ENCODE results near the gene TAF4B.
A peak's percentile ranks its signal among the peaks of the same experiment; 100 is the strongest.
"Not testable (repeated sequence)": the region's sequence is repeated elsewhere in the genome, so short reads cannot be mapped to it uniquely, and the experiment has no call there.

TAF4B gene, protein sequence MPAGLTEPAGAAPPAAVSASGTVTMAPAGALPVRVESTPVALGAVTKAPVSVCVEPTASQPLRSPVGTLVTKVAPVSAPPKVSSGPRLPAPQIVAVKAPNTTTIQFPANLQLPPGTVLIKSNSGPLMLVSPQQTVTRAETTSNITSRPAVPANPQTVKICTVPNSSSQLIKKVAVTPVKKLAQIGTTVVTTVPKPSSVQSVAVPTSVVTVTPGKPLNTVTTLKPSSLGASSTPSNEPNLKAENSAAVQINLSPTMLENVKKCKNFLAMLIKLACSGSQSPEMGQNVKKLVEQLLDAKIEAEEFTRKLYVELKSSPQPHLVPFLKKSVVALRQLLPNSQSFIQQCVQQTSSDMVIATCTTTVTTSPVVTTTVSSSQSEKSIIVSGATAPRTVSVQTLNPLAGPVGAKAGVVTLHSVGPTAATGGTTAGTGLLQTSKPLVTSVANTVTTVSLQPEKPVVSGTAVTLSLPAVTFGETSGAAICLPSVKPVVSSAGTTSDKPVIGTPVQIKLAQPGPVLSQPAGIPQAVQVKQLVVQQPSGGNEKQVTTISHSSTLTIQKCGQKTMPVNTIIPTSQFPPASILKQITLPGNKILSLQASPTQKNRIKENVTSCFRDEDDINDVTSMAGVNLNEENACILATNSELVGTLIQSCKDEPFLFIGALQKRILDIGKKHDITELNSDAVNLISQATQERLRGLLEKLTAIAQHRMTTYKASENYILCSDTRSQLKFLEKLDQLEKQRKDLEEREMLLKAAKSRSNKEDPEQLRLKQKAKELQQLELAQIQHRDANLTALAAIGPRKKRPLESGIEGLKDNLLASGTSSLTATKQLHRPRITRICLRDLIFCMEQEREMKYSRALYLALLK

DNA sequence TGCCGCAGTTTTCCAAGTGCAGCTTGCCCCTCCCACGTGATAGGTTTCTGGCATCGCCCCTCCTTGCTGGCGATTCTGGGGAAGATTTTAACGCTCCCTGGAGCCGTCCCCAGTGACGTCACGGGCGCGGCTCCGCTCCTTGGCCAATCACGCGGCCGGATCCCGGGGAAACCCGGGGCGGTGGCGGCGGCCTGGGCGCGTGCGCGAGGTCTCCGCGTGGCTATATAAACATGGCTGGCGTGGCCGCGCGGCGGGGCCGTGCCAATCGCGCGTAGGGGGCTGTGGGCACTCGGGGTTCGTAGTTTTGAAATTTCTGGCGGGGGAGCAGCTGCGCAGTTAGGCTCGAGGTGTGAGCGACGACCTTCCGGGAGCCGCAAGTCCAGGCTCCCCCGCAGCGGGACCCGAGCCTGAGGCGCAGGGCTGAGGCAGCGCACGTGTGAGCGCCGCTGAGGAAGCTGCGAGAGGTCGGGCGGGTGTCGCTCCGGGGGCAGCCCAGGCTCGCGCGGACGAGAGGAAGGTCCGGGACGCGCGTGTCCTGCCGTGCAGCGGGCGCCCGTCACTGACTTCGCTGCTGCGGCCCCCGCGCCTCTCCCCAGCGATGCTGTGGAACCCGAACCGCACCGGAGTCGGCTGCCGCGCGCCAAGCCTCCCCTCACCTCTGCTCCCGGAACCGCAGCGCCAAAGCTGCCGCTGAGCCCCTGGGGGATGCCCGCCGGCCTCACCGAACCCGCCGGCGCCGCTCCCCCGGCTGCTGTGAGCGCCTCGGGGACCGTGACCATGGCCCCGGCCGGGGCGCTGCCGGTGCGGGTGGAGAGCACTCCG is at the start of gene TAF4B:
TAF4B (plus strand) TSS at position 217 of the 822 bp plus-strand sequence; CDS start at position 706, 489 bp downstream.
- DNase-seq (ENCODE audit: low spot score) = peak; percentile 88

DNA sequence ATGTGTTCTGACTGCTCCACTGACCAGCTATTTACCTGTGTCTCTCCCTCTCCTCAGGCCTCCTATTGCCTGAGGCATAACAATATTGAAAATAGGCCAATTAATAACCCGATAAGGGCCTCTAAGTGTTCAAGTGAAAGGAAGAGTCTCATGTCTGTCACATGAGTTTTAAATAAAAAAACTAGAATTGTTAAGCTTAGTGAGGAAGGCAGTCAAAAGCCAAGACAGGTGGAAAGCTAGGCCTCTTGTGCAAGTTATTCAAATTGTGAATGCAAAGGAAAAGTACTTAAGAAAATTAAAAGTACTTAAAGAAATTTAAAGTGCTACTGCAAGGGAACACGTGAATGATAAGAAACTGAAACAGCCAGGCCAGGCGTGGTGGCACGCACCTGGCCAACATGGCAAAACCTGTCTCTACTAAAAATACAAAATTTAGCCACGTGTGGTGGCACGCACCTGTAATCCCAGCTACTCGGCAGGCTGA is 44.9 kb upstream of the TAF4B start:
- DNase-seq (ENCODE audit: low spot score) = no peak

DNA sequence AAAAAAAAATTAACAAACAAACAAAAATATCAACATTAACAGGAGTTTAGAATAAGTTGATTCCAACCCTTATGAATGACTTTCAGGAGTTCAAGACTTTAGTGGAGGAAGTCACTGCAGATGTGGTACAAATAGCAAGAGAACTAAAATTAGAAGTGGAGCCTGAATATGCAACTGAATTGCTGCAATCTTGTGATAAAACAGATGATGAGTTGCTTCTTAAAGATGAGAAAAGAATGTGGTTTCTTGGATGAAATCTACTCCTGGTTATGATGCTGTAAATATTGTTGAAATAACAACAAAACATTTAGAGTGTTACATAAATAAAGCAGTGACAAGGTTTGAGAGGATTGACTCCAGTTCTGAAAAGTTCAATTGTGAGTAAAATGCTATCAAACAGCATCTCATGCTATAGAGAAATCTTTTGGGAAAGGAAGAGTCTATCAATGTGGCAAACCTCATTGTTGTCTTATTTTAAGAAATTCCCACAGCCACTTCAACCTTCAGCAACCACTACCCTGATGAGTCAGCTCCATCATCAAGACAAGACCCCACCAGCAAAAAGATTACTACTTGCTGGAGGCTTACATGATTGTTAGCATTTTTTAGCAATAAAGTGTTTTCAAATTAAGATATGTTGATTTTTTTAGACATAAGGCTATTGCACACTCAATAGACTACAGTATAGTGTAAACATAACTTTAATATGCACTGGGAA is 42.7 kb upstream of the TAF4B start:
- DNase-seq (ENCODE audit: low spot score) = no peak

DNA sequence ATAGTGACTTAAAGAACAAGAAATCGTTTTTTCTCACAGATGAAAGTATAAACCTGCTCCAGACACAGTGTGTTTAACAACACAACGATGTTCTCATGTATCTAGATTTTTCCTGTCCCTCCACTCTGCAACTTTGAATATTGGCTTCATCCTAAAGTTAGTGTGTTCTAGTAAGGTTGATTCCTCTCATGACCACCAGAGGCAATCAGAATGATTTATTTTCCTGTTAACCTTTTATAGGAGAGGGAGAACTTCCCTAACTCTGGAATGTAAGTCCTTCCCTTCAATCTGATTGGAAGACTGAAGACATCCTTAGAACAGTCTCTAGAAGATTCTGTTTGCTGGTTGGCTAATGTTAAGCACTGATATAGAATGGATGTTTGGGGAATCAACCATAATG is 41.0 kb upstream of the TAF4B start:
- no peak for DNase-seq (ENCODE audit: low spot score)

DNA sequence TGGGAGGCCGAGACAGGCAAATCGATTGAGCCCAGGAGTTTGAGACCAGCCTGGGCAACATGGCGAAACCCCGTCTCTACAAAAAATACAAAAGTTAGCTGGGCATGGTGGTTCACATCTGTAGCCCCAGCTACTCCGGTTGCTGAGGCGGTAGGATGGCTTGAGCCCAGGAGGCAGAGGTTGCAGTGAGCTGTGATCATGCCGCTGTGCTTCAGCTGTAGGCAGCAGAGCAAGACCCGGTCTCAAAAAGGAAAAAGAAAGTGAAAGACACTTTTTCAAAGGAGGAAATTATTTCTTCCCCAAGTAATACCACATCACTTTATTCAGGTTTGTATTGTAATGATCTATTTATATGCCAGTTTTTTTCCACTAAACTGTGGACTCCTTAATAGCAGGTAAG is 35.7 kb upstream of the TAF4B start:
- DNase-seq (ENCODE audit: low spot score) = no peak

DNA sequence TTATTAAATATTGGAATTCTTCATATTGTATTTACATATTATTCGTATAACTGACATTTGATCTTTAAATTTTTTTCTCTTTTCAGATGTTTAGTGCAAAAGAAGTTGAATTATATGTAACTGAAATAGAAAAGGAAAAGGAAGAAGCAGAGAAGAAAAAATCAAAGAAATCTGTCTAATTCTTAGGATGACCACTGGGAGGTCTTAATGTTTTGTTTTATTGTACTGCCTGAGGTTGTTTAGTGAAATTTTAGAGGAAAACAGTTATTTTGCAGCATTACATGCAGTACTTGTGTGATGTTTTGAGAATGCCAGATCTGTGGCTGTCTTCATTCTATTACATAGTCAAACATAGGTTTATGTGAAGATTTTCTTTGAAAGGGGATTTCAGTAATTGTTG is 34.0 kb upstream of the TAF4B start:
- no peak for DNase-seq (ENCODE audit: low spot score)

DNA sequence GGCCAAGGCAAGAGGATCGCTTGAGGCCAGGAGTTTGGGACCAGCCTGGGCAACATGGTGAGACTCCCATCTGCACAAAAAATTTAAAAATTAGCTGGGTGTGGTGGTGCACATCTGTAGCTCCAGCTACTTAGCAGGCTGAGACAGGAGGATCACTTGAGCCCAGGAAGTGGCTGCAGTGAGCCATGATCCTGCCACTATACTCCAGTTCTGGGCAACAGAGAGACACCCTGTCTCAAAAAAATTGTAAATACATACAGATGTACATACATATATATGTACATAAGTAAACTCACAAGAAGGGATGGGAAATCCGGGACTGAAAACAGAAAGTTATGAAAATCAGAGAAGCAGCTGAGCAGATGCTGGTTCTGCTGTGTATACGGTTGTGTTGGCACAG is 29.6 kb upstream of the TAF4B start:
- no peak for DNase-seq (ENCODE audit: low spot score)

DNA sequence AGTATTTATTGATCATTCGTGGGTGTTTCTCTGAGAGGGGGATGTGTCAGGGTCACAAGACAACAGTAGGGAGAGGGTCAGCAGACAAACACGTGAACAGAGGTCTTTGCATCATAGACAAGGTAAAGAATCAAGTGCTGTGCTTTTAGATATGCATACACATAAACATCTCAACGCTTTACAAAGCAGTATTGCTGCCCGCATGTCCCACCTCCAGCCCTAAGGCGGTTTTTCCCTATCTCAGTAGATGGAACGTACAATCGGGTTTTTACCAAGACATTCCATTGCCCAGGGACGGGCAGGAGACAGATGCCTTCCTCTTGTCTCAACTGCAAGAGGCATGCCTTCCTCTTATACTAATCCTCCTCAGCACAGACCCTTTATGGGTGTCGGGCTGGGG is 24.2 kb upstream of the TAF4B start:
- not testable (repeated sequence) for DNase-seq (ENCODE audit: low spot score)

DNA sequence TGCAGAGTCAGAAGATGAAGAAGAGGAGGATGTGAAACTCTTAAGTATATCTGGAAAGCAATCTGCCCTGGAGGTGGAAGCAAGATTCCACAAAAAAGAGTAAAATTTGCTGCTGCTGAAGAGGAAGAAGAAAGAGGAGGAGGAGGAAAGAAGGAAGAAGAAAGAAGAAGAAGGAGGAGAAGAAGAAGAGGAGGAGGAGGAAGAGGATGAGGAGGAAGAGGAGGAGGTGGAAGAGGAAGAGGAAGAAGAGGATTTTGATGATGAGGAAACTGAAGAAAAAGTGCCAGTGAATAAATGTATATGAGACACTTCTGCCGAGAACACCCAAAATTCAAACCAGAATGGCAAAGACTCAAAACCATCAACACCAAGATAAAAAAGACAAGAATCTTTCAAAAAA is 20.9 kb upstream of the TAF4B start:
- DNase-seq (ENCODE audit: low spot score) = no peak

DNA sequence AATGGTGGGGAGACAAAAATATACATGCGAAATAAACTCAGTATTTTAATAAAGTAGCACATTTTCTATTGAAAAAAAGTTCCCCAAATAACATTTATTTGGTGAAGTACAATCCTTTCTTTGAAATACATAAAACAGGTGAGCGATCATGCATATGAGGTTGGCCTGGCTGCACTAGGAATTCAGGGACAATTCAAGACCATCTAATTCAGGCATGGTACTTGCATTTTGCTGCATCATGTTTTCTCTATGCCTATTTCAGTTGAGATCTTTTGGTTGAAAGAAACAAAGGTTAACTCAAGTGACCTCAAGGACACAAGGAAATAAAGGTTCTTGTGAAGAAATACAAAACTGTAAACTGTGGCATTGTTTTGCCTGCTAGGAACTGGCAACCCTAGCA is 19.8 kb upstream of the TAF4B start:
- no peak for DNase-seq (ENCODE audit: low spot score)

DNA sequence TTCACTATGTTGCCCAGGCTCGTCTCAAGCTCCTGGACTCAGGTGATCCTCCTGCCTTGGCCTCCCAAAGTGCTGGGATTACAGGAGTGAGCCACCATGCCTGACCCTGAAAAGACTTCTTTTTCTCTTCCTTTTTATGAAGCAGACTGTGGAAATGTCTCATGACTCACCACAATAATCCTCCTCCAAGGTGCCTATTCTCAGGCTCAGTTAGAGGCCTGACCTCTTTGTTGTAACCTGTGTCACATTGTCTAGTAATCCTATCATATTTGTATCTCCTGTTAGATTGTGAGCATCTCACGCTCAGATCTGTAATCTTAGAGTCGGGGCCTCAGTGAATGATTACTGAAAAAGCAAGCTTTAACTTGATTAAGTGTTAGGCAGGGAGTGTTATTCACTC is 18.3 kb upstream of the TAF4B start:
- no peak for DNase-seq (ENCODE audit: low spot score)

DNA sequence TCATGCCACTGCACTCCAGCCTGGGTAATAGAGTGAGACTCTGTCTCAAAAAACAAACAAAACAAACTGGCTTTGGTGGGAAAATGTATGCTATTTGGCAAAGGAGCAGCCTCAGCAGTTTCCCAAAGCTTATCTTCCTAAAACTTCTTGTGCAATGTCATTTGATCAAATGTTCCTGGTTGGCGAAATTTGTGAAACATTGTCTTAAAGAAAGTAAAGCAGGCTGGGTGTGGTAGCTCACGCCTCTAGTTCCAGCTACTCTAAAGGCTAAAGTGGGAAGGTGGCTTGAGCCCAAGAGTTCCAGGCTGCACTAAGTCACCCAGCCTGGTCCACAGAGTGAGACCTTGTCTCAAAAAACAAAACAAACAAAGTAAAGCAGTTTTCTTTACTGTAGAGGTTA is 17.3 kb upstream of the TAF4B start:
- no peak for DNase-seq (ENCODE audit: low spot score)

DNA sequence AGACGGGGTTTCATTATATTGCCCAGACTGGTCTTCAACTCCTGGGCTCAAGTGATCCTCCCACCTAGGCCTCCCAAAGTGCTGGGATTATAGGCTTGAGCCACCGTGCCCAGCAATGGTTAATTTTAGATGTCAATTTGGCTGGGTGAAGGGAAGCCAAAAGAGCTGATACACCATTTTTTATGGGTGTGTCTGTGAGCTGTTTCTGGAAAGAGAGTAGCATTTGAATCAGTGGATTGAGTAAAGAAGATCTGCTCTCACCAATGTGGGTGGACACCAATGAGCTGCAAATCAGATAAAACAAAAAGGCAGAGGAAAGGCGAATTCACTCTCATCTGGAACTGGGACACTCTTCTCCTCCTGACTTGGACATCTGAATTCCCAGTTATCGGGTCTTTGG is 16.1 kb upstream of the TAF4B start:
- DNase-seq (ENCODE audit: low spot score) = no peak

DNA sequence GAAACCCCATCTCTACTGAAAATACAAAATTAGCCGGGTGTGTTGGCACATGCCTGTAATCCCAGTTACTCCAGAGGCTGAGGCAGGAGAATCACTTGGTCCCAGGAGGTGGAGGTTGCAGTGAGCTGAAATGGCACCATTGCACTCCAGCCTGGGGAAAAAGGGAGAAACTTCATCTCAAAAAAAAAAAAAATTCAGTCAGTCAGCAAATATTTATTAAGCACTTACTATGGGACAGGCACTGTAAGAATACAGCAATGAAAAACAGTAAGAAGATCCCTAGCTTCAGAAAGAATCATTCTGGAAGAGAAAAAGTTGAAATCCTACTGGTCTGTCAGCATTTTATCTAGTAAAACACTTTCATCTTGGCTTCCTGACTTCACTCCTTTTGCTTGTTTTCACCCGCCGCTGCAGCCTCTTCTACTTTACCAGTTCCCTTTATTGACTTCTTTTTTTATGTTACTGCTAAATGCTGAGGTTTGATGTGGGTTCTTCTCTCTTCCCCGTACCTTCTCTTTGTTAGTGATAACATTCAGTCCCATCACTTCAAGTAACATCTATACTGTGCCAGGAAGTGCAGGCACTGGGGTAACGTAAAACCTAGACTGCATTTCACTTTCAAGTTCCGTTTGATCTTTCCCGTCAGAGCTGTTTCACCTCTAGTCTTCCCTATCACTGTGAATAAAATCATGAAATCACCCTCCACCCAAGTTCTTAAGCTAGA is 10.8 kb upstream of the TAF4B start:
- no peak for DNase-seq (ENCODE audit: low spot score)

DNA sequence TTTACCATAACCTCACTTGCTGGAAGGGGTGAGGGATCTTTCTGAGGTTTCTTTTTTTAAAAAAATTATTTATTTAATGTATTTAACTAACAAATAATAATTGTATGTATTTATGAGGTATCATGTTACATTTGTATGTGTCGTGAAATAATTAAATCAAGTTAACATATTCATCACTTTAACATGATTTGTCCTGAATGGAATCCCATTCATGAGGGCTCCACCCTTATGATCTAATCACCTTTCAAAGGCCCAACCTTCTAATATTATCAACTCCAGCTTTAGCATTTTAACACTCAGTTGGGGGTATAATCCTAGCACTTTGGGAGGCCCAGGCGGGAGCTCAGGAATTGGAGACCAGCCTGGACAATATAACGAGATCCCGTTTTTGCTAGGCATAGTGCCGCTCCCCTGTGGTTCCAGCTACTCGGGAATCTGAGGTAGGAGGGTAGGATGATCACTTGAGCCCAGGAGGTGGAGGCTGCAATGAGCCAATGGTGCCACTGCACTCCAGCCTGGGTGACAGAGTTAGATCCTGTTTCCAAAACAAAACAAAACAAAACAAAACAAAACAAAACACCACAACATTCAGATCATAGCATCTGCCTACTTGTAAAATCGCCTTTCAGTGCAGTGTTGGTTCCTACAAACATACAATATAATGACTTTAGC is 1.1 kb upstream of the TAF4B start:
- DNase-seq (ENCODE audit: low spot score) = no peak

DNA sequence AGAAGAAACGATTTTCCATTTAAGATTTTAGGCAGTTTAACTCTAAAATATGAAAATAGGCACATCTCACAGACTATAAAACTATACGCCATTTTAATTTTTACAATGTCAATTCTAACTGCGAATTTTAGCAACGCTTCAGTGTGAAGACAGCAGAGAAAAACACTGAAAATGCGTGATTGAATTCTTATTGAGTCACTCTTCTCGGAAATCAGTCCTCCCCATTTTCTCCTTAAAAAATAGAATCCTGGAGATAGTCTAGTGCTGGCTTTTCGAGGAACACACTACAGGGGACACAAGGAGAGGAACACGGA is 373 bp upstream of the TAF4B start:
- DNase-seq (ENCODE audit: low spot score) = no peak

DNA sequence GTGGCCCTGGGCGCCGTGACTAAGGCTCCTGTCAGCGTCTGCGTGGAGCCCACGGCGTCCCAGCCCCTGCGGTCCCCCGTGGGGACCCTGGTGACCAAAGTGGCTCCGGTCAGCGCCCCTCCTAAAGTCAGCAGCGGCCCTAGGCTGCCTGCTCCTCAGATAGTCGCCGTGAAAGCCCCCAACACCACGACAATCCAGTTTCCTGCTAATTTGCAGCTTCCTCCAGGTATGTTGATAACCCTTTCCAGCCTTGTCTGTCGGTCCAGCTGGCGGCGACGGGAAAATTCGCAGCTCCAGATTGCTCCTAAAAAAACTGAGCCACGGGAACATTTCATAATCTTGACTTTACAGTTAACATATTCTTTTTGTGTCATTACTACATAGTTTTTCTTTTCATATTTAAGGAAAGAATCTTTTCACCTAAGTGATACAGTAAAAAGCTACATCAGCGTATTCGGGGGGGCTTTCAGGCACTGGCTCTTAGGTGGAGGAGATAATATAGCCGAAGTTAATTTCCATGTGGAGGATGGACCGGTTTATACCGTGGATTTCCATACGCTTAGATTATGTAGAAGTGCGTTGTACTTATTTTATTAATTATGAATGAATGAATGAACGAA is 916 bp downstream of the TAF4B start:
- DNase-seq (ENCODE audit: low spot score) = no peak

DNA sequence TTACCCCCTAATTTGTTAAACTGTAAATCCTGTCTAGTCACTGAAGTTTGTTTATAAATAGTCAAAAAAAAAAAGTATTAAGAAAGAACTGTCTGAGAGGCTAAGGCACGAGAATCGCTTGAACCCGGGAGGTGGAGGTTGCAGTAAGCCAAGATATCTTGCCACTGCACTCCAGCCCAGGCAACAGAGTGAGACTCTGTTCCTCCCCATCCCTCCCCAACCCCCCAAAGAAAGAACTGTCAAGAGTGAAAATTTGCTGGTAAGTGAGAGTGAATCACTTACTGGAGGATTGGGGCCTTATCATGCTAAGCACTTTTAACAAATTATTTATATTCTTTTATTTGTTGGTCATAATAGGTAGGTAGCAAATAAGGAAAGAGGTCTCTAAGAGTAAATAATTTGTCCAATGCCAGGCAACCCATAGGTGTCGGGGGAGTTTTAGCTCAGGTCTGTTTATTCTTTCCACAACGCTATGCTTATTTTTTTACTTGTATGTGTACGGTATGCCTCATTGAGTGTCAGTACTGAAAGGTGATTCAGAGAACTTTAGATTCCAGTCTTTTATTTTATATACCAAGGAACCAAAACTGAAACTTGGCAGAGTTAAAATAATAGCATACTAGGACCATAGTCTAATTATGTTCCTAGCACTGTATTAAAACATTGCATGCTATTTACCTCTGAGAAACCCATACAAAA is 2.5 kb downstream of the TAF4B start:
- no peak for DNase-seq (ENCODE audit: low spot score)

DNA sequence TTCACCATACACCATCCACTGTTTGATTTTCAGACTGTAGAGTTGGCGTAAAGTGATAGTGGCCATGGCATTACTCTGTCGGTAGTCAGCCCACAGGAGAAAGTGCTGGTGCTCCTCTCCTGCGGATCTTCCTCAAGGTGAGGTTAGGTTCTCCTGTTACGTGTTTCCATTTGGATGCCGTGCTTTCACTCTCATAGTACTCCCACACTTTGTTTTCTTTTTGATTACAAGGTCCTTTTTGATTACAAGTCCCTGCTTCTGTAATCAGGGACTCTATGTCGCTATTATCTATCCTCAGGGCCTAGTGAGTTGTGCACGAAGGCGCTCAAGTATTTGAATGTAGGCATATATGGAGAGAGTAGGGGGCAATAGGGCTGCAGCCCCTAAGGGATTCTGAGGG is 4.3 kb downstream of the TAF4B start:
- DNase-seq (ENCODE audit: low spot score) = no peak
